Keratinocyte (primary cell): ENCODE data around the gene ALPI.
"Not testable (repeated sequence)": the region's sequence is repeated elsewhere in the genome, so short reads cannot be mapped to it uniquely, and the experiment has no call there.

Experiments used
- CTCF ChIP-seq, 3 experiments: IDR thresholded peaks in 1 of 3; conservative IDR thresholded peaks in 1 of 3; optimal IDR thresholded peaks in 1 of 3; 2 replicates in 2 of 3; 3 replicates in 1 of 3; pipeline versions ENCODE3 to v1.5.1; 2011; ENCODE audit warnings: low read length in 3 of 3, mild to moderate bottlenecking in 3 of 3, moderate library complexity in 2 of 3, control low read depth in 1 of 3, inconsistent platforms in 1 of 3; ENCODE audit not compliant: insufficient read depth in 2 of 3; ENCODE audit errors: extremely low read depth in 1 of 3
- EZH2 ChIP-seq: IDR thresholded peaks from one replicate; pipeline ENCODE4 v1.6.1; 2012; ENCODE audit warnings: inconsistent platforms, mild to moderate bottlenecking, low read length, moderate library complexity

- not testable (repeated sequence) for TF ChIP-seq CTCF (optimal IDR thresholded peaks at IDR 0.05 in 1 of 3, IDR thresholded peaks at IDR 0.05 in 1 of 3, conservative IDR thresholded peaks at IDR 0.05 in 1 of 3; ENCODE audit: extremely low read depth in 1 of 3, insufficient read depth in 2 of 3, low read length in 3 of 3); EZH2
These were observed 46.3 kb upstream of the ALPI start for GRCh38 chr2:232409617-232410016.
